K562 (cell line): ENCODE data around the gene SERPIND1. TPM values are rescaled to one million over a fixed set of nuclear protein-coding genes. Genes with fewer than 3 reads are reported as not detected.

Experiments
- ATAC-seq: fragments of 200-7000 bp; cut with Tn5 transposase; 3 replicates; pipeline ENCODE4 v1.9.1; 2020; ENCODE audit warnings: moderate library complexity
- BruUV-seq: library from RNA; stranded (reverse); fragments of 400-500 nt; replicated peaks from 2 replicates; lab custom pipeline; 2021; lab: Mats Ljungman, UMichigan
- CTCF ChIA-PET: fragments of 300-600 bp; formaldehyde crosslinking; extraction: SDS; loops from one replicate; lab custom pipeline; 2021; ENCODE audit warnings: low intra/inter-chr PET ratio; lab: Yijun Ruan, JAX
- POLR2A ChIA-PET: fragments of 300-600, 350-650 bp; sonication (Branson Sonifier 250); formaldehyde crosslinking; extraction: SDS; loops from one replicate; lab custom pipeline; 2021; ENCODE audit warnings: antibody characterized with exemption, inconsistent platforms; lab: Yijun Ruan, JAX
- DNase-seq, 4 experiments: peaks; one replicate each; pipeline versions ENCODE4 v3.0.0 to v3.0.0-alpha.2; 2011 to 2018; ENCODE audit warnings: low spot score in 3 of 4, mixed read lengths in 3 of 4; ENCODE audit errors: extremely low read depth in 1 of 4
- FAIRE-seq: peaks from 2 replicates; lab custom pipeline; 2011; peaks lifted over from hg19 to GRCh38; lab: Jason Lieb, UNC
- H2AFZ ChIP-seq: 2 replicates; pipeline ENCODE4 v1.6.0; 2011; ENCODE audit warnings: low read depth, low read length, control low read depth, inconsistent platforms
- H3K27ac ChIP-seq: fragments of 200-600 bp; 3 replicates; pipeline ENCODE4 v1.8.0; 2011; ENCODE audit warnings: low read depth, mild to moderate bottlenecking, control low read depth, inconsistent platforms, low read length, moderate library complexity, mixed read lengths; ENCODE audit errors: extremely low read depth
- H3K27me3 ChIP-seq, 2 experiments: fragments of 300-600 bp in 1 of 2; 2 replicates in 1 of 2; 3 replicates in 1 of 2; pipeline versions ENCODE4 v1.6.0 to v1.8.0; 2011; ENCODE audit warnings: inconsistent platforms in 2 of 2, low read length in 2 of 2, mild to moderate bottlenecking in 1 of 2, mixed read lengths in 1 of 2, moderate library complexity in 1 of 2; ENCODE audit not compliant: control insufficient read depth in 2 of 2, insufficient read depth in 2 of 2
- H3K36me3 ChIP-seq: fragments of 300-600 bp; 3 replicates; pipeline ENCODE4 v1.8.0; 2011; ENCODE audit warnings: mild to moderate bottlenecking, low read length, inconsistent platforms; ENCODE audit not compliant: control insufficient read depth, insufficient read depth
- H3K4me1 ChIP-seq, 2 experiments: fragments of 200-600 bp in 1 of 2; replicated peaks in 1 of 2; 2 replicates in 1 of 2; 3 replicates in 1 of 2; pipeline versions ENCODE4 v1.5.1 to v1.8.0; 2011; ENCODE audit warnings: inconsistent platforms in 2 of 2, low read length in 2 of 2, mild to moderate bottlenecking in 1 of 2, mixed read lengths in 1 of 2, moderate library complexity in 1 of 2; ENCODE audit not compliant: control insufficient read depth in 2 of 2, insufficient read depth in 2 of 2
- H3K4me2 ChIP-seq: 2 replicates; pipeline ENCODE4 v1.6.1; 2011; ENCODE audit warnings: low read length, control low read depth, inconsistent platforms, mixed read lengths; ENCODE audit not compliant: insufficient read depth
- H3K4me3 ChIP-seq: fragments of 200-600 bp; sonication (generic), shearing (Covaris generic); 2 replicates; pipeline ENCODE4 v1.5.1; 2016; ENCODE audit warnings: control low read depth, inconsistent platforms
- H3K79me2 ChIP-seq: fragments of 200-600 bp; 3 replicates; pipeline ENCODE4 v1.8.0; 2011; ENCODE audit warnings: low read length, inconsistent platforms; ENCODE audit not compliant: control insufficient read depth, insufficient read depth
- H3K9ac ChIP-seq, 2 experiments: 2 replicates each; pipeline versions ENCODE4 v1.6.0 to v1.6.1; 2011; ENCODE audit warnings: low read depth in 2 of 2, low read length in 2 of 2, control low read depth in 1 of 2, inconsistent platforms in 1 of 2, mild to moderate bottlenecking in 1 of 2, mixed read lengths in 1 of 2; ENCODE audit not compliant: insufficient read depth in 1 of 2
- H3K9me1 ChIP-seq: one replicate; pipeline ENCODE4 v1.6.0; 2011; ENCODE audit warnings: inconsistent platforms, mild to moderate bottlenecking, low read length, moderate library complexity; ENCODE audit not compliant: control insufficient read depth, insufficient read depth
- H3K9me3 ChIP-seq: replicated peaks from 2 replicates; pipeline ENCODE4 v1.5.1; 2011; ENCODE audit warnings: low read depth, low read length, inconsistent platforms; ENCODE audit not compliant: control insufficient read depth, insufficient read depth
- H4K20me1 ChIP-seq: replicated peaks from 2 replicates; pipeline ENCODE4 v1.6.1; 2011; ENCODE audit warnings: low read length, inconsistent platforms, mixed read lengths; ENCODE audit not compliant: control insufficient read depth, insufficient read depth
- RFX1 ChIP-seq: fragments of 450-650 bp; IDR thresholded peaks from 2 replicates; pipeline ENCODE4 v1.6.1; 2016; ENCODE audit warnings: mild to moderate bottlenecking, moderate library complexity
- SNRNP70 ChIP-seq: fragments of 200-400 bp; formaldehyde crosslinking; optimal IDR thresholded peaks from 2 replicates; pipeline ENCODE3; 2017; ENCODE audit warnings: low read depth, low read length
- ZBED1 ChIP-seq: IDR thresholded peaks from 2 replicates; pipeline ENCODE4 v1.6.1; 2014
- ZNF133 ChIP-seq: fragments of 250-450 bp; sonication (Bioruptor Pico); IDR thresholded peaks from 2 replicates; pipeline ENCODE4 v1.4.0; 2020; ENCODE audit warnings: mild to moderate bottlenecking
- ZNF707 ChIP-seq: fragments of 250-450 bp; sonication (Bioruptor Pico); conservative IDR thresholded peaks from 2 replicates; pipeline ENCODE4 v1.8.0; 2022; ENCODE audit warnings: inconsistent platforms, mild to moderate bottlenecking, moderate library complexity
- WGBS: fragments of 100-300 bp; shearing (Covaris generic); methylation state at CpG from one replicate; pipeline ENCODE4 v1.1.6; 2016; ENCODE audit warnings: low coverage, mixed read lengths; ENCODE audit not compliant: insufficient coverage; ENCODE audit errors: missing lambda C conversion rate; 5-methylcytosine and 5-hydroxymethylcytosine counted together
- in situ Hi-C: fragments of 300-500 bp; cut with MboI; formaldehyde crosslinking; loops from 4 replicates; pipeline ENCODE4 v1.15.0; 2018; ENCODE audit warnings: inconsistent platforms, mixed read lengths
- intact Hi-C: fragments of 100-400 bp; cut with micrococcal nuclease; formaldehyde crosslinking; loops from 2 replicates; pipeline ENCODE4 v1.14.2; 2022
- polyA plus RNA-seq, 8 experiments: library from polyadenylated mRNA; depleted of rRNA in 4 of 8; stranded (reverse) in 5 of 8; unstranded in 3 of 8; fragments of >200 nt; fragmentation: Nextera tagmentation in 2 of 8; fragmentation: Illumina TruSeq in 1 of 8; extraction: Ambion mirVana in 2 of 8; extraction: Trizol in 1 of 8; gene quantifications; 2 replicates each; pipeline versions ENCODE4 v1.2.1 to v1.2.3, GENCODE V29; 2011 to 2014; ENCODE audit warnings: inconsistent platforms in 1 of 8, missing spikeins in 1 of 8
- total RNA-seq, 7 experiments: library from RNA; depleted of rRNA in 6 of 7; stranded (reverse); fragments of >200 nt in 6 of 7; fragmentation: Illumina TruSeq in 2 of 7; extraction: Trizol in 2 of 7; gene quantifications; 2 replicates each; pipeline versions ENCODE4 v1.2.1 to v1.2.3, GENCODE V29; 2011 to 2021; ENCODE audit warnings: low replicate concordance in 1 of 7
- TF ChIP-seq, protein P1 (sequence below): sonication (generic); formaldehyde crosslinking; IDR thresholded peaks from 2 replicates; pipeline ENCODE4 v1.8.0; 2023; ENCODE audit warnings: mild to moderate bottlenecking, missing genetic modification reagents
- TF ChIP-seq, protein P2 (sequence below): fragments of 150-350 bp; IDR thresholded peaks from 2 replicates; pipeline ENCODE4 v1.6.1; 2014; ENCODE audit warnings: low read depth, mild to moderate bottlenecking, low read length, borderline replicate concordance
- TF ChIP-seq, protein P3 (sequence below): sonication (generic); formaldehyde crosslinking; IDR thresholded peaks from 2 replicates; pipeline ENCODE4 v1.8.0; 2022; ENCODE audit warnings: mild to moderate bottlenecking, low read depth, missing genetic modification reagents
- TF ChIP-seq, protein P4 (sequence below): fragments of 250-450 bp; sonication (Bioruptor Pico); IDR thresholded peaks from 2 replicates; pipeline ENCODE4 v1.9.0; 2021; ENCODE audit warnings: mild to moderate bottlenecking, inconsistent platforms

Gene SERPIND1
- total and polyA plus RNA-seq, 9 of the 15 experiments (the other 6 are each of a cell fraction or from before 2014, with no cell fraction given) = 0.04 to 0.11 (median 0.09) TPM; not detected in 6

DNA sequence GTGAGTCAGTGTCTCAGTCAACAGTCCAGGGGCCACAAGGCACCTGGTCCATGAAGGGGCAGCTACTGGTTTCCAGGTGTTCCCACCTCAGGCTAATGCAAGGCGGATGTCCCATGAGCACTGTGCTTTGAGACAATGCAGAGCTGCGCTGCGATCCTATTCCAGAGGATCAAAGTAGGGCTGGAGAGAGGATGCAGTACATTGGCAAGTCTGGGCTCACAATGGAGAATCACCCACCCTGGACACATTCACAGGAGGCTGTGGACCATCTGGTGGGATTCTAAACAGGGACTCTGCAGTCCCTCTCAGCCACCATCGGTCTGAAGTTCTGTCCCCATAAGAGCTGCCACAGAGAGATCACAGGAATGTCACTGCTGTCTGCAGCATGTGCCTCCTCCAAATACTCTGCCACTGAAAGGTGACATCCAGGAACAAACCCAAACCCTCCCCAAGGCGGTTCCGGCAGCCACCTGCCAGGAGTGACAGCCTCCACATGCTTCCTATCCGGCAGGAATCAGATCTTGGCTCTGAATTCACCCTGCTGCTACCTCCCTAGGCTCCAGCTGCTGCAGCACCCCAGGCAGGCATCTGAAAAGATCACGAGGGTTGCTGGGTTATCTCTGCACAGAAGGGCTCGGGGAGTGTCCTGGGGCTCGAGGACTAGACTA is 45.3 kb upstream of the SERPIND1 start:
- Histone ChIP-seq H3K9me3 (no peaks in the 10 kb centered on the region), H3K36me3 (peaks cover 63% of the 10 kb centered on the region), H3K4me2 (no peak overlapping the region), H3K27ac (no peak overlapping the region), H3K27me3 (no peaks in the 10 kb centered on the region), H4K20me1 (no peaks in the 10 kb centered on the region; the same call in 1 of the 2 replicates), H3K79me2 (no peaks in the 10 kb centered on the region), H3K9ac (peak overlapping the region in 1 of 2 experiments; percentile 27; a peak in 2 of 4 replicates), H2AFZ (no peak overlapping the region), H3K9me1 (peaks cover 6% of the 10 kb centered on the region), H3K4me3 (no peak overlapping the region), H3K4me1 (peaks cover 0 to 9% of the 10 kb centered on the region in 2 experiments; a peak in 2 of 5 replicates)
- no peak for DNase-seq
- 80% methylated on average over 10 of the region's 10 CpGs for WGBS
- POLR2A ChIA-PET = interaction anchor here (0.7 to 1.3 kb wide), 5 partner anchors 17 to 917 kb away, joined by 3 read pairs; partner anchors contain the start of gene DGCR6L
- intact Hi-C loops (no loop called here), in situ Hi-C loops (no loop called here)
- BruUV-seq = no TSS peak
- FAIRE-seq = no peak
- CTCF ChIA-PET = no interaction called here
- no peak for ATAC-seq
- TF ChIP-seq, protein P1, sequence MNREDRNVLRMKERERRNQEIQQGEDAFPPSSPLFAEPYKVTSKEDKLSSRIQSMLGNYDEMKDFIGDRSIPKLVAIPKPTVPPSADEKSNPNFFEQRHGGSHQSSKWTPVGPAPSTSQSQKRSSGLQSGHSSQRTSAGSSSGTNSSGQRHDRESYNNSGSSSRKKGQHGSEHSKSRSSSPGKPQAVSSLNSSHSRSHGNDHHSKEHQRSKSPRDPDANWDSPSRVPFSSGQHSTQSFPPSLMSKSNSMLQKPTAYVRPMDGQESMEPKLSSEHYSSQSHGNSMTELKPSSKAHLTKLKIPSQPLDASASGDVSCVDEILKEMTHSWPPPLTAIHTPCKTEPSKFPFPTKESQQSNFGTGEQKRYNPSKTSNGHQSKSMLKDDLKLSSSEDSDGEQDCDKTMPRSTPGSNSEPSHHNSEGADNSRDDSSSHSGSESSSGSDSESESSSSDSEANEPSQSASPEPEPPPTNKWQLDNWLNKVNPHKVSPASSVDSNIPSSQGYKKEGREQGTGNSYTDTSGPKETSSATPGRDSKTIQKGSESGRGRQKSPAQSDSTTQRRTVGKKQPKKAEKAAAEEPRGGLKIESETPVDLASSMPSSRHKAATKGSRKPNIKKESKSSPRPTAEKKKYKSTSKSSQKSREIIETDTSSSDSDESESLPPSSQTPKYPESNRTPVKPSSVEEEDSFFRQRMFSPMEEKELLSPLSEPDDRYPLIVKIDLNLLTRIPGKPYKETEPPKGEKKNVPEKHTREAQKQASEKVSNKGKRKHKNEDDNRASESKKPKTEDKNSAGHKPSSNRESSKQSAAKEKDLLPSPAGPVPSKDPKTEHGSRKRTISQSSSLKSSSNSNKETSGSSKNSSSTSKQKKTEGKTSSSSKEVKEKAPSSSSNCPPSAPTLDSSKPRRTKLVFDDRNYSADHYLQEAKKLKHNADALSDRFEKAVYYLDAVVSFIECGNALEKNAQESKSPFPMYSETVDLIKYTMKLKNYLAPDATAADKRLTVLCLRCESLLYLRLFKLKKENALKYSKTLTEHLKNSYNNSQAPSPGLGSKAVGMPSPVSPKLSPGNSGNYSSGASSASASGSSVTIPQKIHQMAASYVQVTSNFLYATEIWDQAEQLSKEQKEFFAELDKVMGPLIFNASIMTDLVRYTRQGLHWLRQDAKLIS (CRISPR knock-in tag) = no peak
- TF ChIP-seq, protein P2, sequence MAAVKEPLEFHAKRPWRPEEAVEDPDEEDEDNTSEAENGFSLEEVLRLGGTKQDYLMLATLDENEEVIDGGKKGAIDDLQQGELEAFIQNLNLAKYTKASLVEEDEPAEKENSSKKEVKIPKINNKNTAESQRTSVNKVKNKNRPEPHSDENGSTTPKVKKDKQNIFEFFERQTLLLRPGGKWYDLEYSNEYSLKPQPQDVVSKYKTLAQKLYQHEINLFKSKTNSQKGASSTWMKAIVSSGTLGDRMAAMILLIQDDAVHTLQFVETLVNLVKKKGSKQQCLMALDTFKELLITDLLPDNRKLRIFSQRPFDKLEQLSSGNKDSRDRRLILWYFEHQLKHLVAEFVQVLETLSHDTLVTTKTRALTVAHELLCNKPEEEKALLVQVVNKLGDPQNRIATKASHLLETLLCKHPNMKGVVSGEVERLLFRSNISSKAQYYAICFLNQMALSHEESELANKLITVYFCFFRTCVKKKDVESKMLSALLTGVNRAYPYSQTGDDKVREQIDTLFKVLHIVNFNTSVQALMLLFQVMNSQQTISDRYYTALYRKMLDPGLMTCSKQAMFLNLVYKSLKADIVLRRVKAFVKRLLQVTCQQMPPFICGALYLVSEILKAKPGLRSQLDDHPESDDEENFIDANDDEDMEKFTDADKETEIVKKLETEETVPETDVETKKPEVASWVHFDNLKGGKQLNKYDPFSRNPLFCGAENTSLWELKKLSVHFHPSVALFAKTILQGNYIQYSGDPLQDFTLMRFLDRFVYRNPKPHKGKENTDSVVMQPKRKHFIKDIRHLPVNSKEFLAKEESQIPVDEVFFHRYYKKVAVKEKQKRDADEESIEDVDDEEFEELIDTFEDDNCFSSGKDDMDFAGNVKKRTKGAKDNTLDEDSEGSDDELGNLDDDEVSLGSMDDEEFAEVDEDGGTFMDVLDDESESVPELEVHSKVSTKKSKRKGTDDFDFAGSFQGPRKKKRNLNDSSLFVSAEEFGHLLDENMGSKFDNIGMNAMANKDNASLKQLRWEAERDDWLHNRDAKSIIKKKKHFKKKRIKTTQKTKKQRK = no peak
- TF ChIP-seq ZNF707 (CRISPR knock-in tag) (0 out of 2 replicates have a peak, but pooled peaks have one; percentile 9), ZNF133 (CRISPR knock-in tag) (no peak), ZBED1 (0 out of 2 replicates have a peak, but pooled peaks have one; percentile 28), SNRNP70 (peak; percentile 62), RFX1 (no peak)
- TF ChIP-seq, protein P3, sequence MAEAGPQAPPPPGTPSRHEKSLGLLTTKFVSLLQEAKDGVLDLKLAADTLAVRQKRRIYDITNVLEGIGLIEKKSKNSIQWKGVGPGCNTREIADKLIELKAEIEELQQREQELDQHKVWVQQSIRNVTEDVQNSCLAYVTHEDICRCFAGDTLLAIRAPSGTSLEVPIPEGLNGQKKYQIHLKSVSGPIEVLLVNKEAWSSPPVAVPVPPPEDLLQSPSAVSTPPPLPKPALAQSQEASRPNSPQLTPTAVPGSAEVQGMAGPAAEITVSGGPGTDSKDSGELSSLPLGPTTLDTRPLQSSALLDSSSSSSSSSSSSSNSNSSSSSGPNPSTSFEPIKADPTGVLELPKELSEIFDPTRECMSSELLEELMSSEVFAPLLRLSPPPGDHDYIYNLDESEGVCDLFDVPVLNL (CRISPR knock-in tag) = peak; percentile 53; the same call in 1 of the 2 replicates
- TF ChIP-seq, protein P4, sequence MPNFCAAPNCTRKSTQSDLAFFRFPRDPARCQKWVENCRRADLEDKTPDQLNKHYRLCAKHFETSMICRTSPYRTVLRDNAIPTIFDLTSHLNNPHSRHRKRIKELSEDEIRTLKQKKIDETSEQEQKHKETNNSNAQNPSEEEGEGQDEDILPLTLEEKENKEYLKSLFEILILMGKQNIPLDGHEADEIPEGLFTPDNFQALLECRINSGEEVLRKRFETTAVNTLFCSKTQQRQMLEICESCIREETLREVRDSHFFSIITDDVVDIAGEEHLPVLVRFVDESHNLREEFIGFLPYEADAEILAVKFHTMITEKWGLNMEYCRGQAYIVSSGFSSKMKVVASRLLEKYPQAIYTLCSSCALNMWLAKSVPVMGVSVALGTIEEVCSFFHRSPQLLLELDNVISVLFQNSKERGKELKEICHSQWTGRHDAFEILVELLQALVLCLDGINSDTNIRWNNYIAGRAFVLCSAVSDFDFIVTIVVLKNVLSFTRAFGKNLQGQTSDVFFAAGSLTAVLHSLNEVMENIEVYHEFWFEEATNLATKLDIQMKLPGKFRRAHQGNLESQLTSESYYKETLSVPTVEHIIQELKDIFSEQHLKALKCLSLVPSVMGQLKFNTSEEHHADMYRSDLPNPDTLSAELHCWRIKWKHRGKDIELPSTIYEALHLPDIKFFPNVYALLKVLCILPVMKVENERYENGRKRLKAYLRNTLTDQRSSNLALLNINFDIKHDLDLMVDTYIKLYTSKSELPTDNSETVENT (CRISPR knock-in tag) = peak; percentile 75
